A673 (cell line): ENCODE data around the gene MXRA8. TPM values are rescaled to one million over a fixed set of nuclear protein-coding genes. Genes with fewer than 3 reads are reported as not detected.

Experiments
- BruUV-seq: library from RNA; stranded (reverse); fragments of 400-500 nt; replicated peaks from 2 replicates; lab custom pipeline; 2021; lab: Mats Ljungman, UMichigan
- CTCF ChIA-PET: fragments of 300-600 bp; sonication (Branson Sonifier 250); formaldehyde crosslinking; loops from one replicate; lab custom pipeline; 2022; ENCODE audit warnings: antibody characterized with exemption; lab: Charles Lee
- POLR2A ChIA-PET: fragments of 300-600 bp; sonication (Branson Sonifier 250); formaldehyde crosslinking; loops from one replicate; lab custom pipeline; 2022; ENCODE audit warnings: antibody characterized with exemption; ENCODE audit not compliant: low non-redundant PET; lab: Charles Lee
- DNase-seq: peaks from one replicate; pipeline ENCODE4 v3.0.0-alpha.2; 2015; ENCODE audit warnings: low spot score
- H3K27ac ChIP-seq: fragments of 200-600 bp; sonication (generic); 2 replicates; pipeline ENCODE4 v1.5.1; 2016; ENCODE audit warnings: mixed run types, low read depth, mild to moderate bottlenecking, mixed read lengths, antibody characterized with exemption, low read length; ENCODE audit not compliant: poor library complexity, severe bottlenecking
- H3K27me3 ChIP-seq: fragments of 200-600 bp; sonication (generic); replicated peaks from 2 replicates; pipeline ENCODE4 v1.6.1; 2017; ENCODE audit warnings: mixed run types, low read depth, mild to moderate bottlenecking, mixed read lengths, antibody characterized with exemption, low read length; ENCODE audit not compliant: insufficient read depth, poor library complexity
- H3K36me3 ChIP-seq: fragments of 200-600 bp; sonication (generic); 2 replicates; pipeline ENCODE4 v1.6.1; 2016; ENCODE audit warnings: mixed run types, mild to moderate bottlenecking, mixed read lengths, antibody characterized with exemption, low read length; ENCODE audit not compliant: insufficient read depth, poor library complexity, severe bottlenecking
- H3K4me1 ChIP-seq: fragments of 200-600 bp; sonication (generic); 2 replicates; pipeline ENCODE4 v1.6.1; 2017; ENCODE audit warnings: mixed run types, mild to moderate bottlenecking, mixed read lengths, antibody characterized with exemption, low read length; ENCODE audit not compliant: insufficient read depth, poor library complexity, severe bottlenecking
- H3K4me3 ChIP-seq: fragments of 200-600 bp; sonication (generic); 2 replicates; pipeline ENCODE4 v1.5.1; 2016; ENCODE audit warnings: low read depth, mixed run types, mild to moderate bottlenecking, mixed read lengths, low read length; ENCODE audit not compliant: poor library complexity, severe bottlenecking
- H3K9me3 ChIP-seq: fragments of 200-600 bp; sonication (generic); 2 replicates; pipeline ENCODE4 v1.6.1; 2016; ENCODE audit warnings: mixed run types, low read depth, mild to moderate bottlenecking, mixed read lengths, antibody characterized with exemption, low read length; ENCODE audit not compliant: poor library complexity, severe bottlenecking
- CTCF ChIP-seq: fragments of 300-800, 200-600 bp; sonication (generic); conservative IDR thresholded peaks from 2 replicates; pipeline ENCODE4 v1.5.1; 2017; ENCODE audit warnings: low read depth, mild to moderate bottlenecking, antibody characterized with exemption, low read length, moderate library complexity, mixed read lengths
- EZH2 ChIP-seq: fragments of 200-600 bp; sonication (generic); IDR thresholded peaks from 2 replicates; pipeline ENCODE4 v1.6.1; 2017; ENCODE audit warnings: borderline replicate concordance, low read depth, mild to moderate bottlenecking, mixed read lengths, antibody characterized with exemption, low read length; ENCODE audit not compliant: poor library complexity, severe bottlenecking
- intact Hi-C: fragments of 100-400 bp; cut with micrococcal nuclease; formaldehyde crosslinking; loops from one replicate; pipeline ENCODE4 v1.10.0; 2022; ENCODE audit not compliant: unreplicated experiment
- total RNA-seq: library from RNA; stranded (reverse); gene quantifications from 2 replicates; pipeline ENCODE4 v1.2.3, GENCODE V29; 2021

MXRA8 gene
- total RNA-seq, 1 experiment from 2014 or later, result 0.73 TPM

DNA sequence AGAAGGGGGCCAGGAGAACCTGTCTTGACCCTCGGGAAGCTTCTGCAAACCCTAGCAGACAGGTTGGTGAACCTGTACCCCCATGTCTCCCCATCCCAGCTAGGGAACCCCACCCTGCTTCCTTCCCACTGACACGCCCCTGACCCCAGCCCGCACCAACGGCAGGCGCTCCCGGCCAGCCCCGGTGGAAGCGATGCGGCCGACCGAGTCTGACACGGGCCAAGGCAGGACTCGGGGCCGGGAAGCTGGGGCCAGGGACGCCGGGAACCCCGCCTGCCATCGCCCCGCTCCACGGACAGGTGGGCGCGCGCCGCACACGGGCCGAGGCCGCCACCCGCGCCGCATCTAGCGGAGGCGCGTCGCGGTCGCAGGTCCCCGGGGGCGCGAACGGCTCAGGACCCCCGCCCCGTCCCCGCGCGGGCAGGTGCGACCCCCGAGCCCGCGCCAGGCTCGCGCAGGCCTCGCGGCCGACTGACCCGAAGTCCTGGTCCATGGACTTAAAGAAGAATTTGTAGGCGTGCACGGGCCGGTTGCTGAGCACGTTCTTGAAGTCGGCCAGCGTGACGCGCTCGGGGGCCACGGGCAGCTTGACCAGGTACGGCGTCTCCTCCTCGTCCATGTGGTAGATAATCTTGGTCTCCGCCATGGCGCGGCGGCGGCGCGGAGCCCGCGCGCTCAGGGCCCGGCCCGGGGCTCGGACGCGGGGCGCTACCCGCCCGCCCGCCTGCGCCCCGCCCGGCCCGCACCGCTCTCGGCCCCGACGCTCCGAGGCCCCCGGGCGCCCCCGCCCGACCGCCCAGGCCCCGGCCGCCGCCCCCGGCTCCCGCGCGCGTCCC is 9.7 kb downstream of the MXRA8 start:
- TF ChIP-seq CTCF, result no peak
- TF ChIP-seq EZH2, result no peak
- BruUV-seq, result no TSS peak
- CTCF ChIA-PET, result no interaction called here
- no peaks in the 10 kb centered on the region for H3K9me3 ChIP-seq
- no peaks in the 10 kb centered on the region for H3K36me3 ChIP-seq
- no peak for DNase-seq
- POLR2A ChIA-PET, result no interaction called here
- intact Hi-C loops, result no loop called here
- H3K4me1 ChIP-seq, result peaks cover 3% of the 10 kb centered on the region
- peak overlapping the region; percentile 75 for H3K27ac ChIP-seq
- H3K27me3 ChIP-seq, result no peaks in the 10 kb centered on the region
- peak overlapping the region; percentile 86 for H3K4me3 ChIP-seq

DNA sequence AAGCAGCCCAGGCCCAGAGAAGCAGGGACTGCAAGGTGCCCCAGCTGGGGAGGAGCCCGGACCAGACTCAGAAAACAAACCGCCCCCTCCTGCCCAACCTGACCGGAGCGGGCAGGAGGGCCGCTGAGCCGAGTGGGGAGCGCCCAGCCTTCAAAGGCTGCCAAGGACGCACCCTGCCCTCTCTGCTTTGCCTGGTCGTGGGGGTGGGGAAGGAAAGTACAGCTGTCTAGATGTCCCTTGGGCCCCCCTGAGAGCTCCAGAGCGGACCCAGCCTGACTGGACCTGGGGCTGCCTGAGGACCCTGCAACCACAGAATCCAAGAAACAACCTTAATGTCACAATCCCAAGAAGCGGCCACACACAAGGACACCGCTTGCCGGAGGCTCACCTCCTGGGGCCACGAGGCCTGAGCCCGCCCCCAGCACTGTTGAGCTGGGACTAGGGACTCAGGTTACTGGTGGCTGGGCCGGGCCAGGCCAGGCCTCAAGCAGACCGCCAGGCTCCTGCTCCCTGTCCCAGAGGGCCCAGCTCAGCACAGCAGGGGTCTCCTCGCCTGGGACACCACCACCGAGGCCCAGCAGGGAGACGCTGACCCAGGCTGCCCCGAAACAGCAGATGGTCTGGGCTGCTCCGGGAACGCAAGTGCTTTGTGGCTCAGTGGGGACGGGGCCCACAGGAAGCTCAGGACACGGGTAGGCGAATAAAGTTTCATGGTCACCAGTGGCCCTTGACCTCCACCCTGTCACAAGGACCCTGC is 10.5 kb downstream of the MXRA8 start:
- TF ChIP-seq CTCF (no peak), EZH2 (no peak)

DNA sequence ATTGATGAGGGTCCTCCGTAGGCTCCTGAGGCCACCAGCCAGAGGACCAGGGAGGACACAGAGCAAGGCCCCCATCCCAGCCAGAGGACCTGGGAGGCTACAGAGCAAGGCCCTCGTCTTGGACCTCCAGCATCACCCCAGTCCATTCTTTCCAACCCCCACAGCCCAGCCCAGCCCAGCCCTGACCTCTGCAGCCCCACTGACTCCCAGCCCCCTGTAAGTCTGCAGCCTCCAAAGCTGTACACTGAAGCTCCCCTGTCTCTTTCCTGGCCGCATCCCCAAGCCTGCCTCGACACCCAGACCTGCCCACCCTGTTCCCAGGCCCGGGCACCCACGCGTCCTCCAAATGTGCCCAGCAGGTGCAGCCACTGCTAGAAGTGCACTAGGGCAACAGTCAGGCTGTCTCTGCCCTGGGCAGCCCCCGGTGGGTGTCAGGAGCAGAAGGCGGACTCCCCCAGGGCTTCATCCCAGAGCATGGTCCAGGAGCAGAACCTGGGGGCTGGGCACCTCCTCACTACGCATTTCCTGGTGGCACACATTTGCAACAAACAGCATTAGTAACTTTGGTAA is 11.2 kb downstream of the MXRA8 start:
- POLR2A ChIA-PET, result no interaction called here
- no peaks in the 10 kb centered on the region for H3K36me3 ChIP-seq
- DNase-seq, result no peak
- intact Hi-C loops, result no loop called here
- no peaks in the 10 kb centered on the region for H3K9me3 ChIP-seq
- peak overlapping the region; percentile 86 for H3K4me3 ChIP-seq
- CTCF ChIA-PET, result no interaction called here
- H3K27me3 ChIP-seq, result no peaks in the 10 kb centered on the region
- H3K4me1 ChIP-seq, result peaks cover 3% of the 10 kb centered on the region
- no TSS peak for BruUV-seq
- TF ChIP-seq EZH2 (no peak), CTCF (no peak)
- no peak overlapping the region for H3K27ac ChIP-seq

More for the DNA sequence above, 10.5 kb downstream of the MXRA8 start:
- Histone ChIP-seq H3K27me3 (no peaks in the 10 kb centered on the region), H3K27ac (peak overlapping the region; percentile 75), H3K4me3 (peak overlapping the region; percentile 86), H3K9me3 (no peaks in the 10 kb centered on the region), H3K4me1 (peaks cover 3% of the 10 kb centered on the region), H3K36me3 (no peaks in the 10 kb centered on the region)
- DNase-seq, result no peak
- ChIA-PET POLR2A (no interaction called here), CTCF (no interaction called here)
- no TSS peak for BruUV-seq
- intact Hi-C loops, result no loop called here
